MM.1S (cell line): Measurements from ENCODE around the gene LILRA6.
"Not testable (repeated sequence)": the region's sequence is repeated elsewhere in the genome, so short reads cannot be mapped to it uniquely, and the experiment has no call there.

Experiments
- DNase-seq: peaks from one replicate; pipeline ENCODE4 v3.0.0-alpha.2; 2015
- H2AFZ ChIP-seq: fragments of 300-600 bp; sonication (generic); 2 replicates; pipeline ENCODE4 v1.6.0; 2016; ENCODE audit warnings: antibody characterized with exemption, low read length
- H3F3A ChIP-seq: fragments of 300-600 bp; sonication (generic); 2 replicates; pipeline ENCODE4 v1.6.1; 2016; ENCODE audit warnings: mild to moderate bottlenecking, antibody characterized with exemption, low read length, moderate library complexity, mixed read lengths; ENCODE audit not compliant: insufficient read depth
- H3K27ac ChIP-seq: fragments of 300-600 bp; sonication (generic); 2 replicates; pipeline ENCODE4 v1.5.1; 2016; ENCODE audit warnings: mild to moderate bottlenecking, low read length
- H3K27me3 ChIP-seq: fragments of 300-600 bp; sonication (generic); replicated peaks from 2 replicates; pipeline ENCODE4 v1.6.0; 2016; ENCODE audit warnings: low read length; ENCODE audit not compliant: insufficient read depth
- H3K36me3 ChIP-seq: fragments of 300-600 bp; sonication (generic); replicated peaks from 2 replicates; pipeline ENCODE4 v1.6.1; 2016; ENCODE audit warnings: mild to moderate bottlenecking, low read length, mixed read lengths; ENCODE audit not compliant: insufficient read depth
- H3K4me1 ChIP-seq: fragments of 300-600 bp; sonication (generic); 2 replicates; pipeline ENCODE4 v1.6.1; 2016; ENCODE audit warnings: low read length, mixed read lengths
- H3K4me2 ChIP-seq: fragments of 300-600 bp; sonication (generic); 2 replicates; pipeline ENCODE4 v1.6.0; 2016; ENCODE audit warnings: low read depth, low read length
- H3K4me3 ChIP-seq: fragments of 300-600 bp; sonication (generic); 2 replicates; pipeline ENCODE4 v1.5.1; 2016; ENCODE audit warnings: low read length, mixed read lengths
- H3K79me2 ChIP-seq: fragments of 300-600 bp; sonication (generic); 2 replicates; pipeline ENCODE4 v1.6.1; 2016; ENCODE audit warnings: mixed run types, low read length, mixed read lengths
- H3K9ac ChIP-seq: fragments of 300-600 bp; sonication (generic); 2 replicates; pipeline ENCODE4 v1.6.1; 2016; ENCODE audit warnings: low read length, mixed read lengths
- H3K9me2 ChIP-seq: fragments of 300-600 bp; sonication (generic); replicated peaks from 2 replicates; pipeline ENCODE4 v1.6.1; 2016; ENCODE audit warnings: mild to moderate bottlenecking, low read length, mixed read lengths; ENCODE audit not compliant: insufficient read depth
- H3K9me3 ChIP-seq: fragments of 300-600 bp; sonication (generic); replicated peaks from 2 replicates; pipeline ENCODE4 v1.6.1; 2016; ENCODE audit warnings: mild to moderate bottlenecking, low read length, mixed read lengths; ENCODE audit not compliant: insufficient read depth
- H4K20me1 ChIP-seq: fragments of 300-600 bp; sonication (generic); 2 replicates; pipeline ENCODE4 v1.6.1; 2016; ENCODE audit warnings: mild to moderate bottlenecking, low read length, moderate library complexity, mixed read lengths; ENCODE audit not compliant: insufficient read depth
- EZH2 ChIP-seq: fragments of 300-600 bp; sonication (generic); optimal IDR thresholded peaks from 2 replicates; pipeline ENCODE3; 2017; ENCODE audit warnings: low read depth, mild to moderate bottlenecking, antibody characterized with exemption, low read length, mixed read lengths
- EZH2phosphoT487 ChIP-seq: fragments of 300-600 bp; sonication (generic); IDR thresholded peaks from 2 replicates; pipeline ENCODE4 v1.6.1; 2018; ENCODE audit warnings: antibody characterized with exemption, low read length
- TF ChIP-seq, protein P1 (sequence below): fragments of 300-600 bp; sonication (generic); IDR thresholded peaks from 2 replicates; pipeline ENCODE4 v1.5.1; 2016; ENCODE audit warnings: antibody characterized with exemption, low read length, mixed read lengths

Gene LILRA6

DNA sequence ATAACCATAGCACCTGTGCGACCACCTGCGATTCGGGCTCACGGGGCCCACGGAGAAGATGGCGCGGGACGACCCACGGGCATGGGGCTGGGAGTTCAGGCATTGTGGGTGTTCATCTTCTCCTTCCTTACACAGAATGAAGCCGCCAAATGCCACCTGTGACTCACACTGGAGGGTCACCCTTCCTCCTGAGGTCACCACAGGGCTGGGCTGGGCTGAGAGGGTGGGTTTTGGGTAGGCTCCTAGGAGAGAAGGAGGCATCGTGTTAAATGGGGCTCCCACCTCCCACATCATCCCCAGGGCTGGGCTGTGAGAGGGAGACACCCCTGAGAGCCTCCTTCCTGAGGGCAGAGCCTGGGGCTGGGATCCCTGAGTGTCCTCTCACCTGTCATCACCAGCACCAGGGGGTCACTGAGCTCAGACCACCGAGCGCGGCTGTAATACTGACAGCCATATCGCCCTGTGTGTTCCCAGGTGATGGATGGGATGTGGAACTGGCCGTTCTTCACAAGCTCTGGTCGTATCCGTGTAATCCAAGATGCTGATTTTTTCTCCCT is 36.9 kb upstream of the LILRA6 start:
- no peak overlapping the region for H3K4me3 ChIP-seq
- DNase-seq: no peak
- no peak overlapping the region for H3K9ac ChIP-seq
- no peak overlapping the region for H3K27ac ChIP-seq
- peaks cover 72% of the 10 kb centered on the region for H3K27me3 ChIP-seq
- H3K36me3 ChIP-seq: no peaks in the 10 kb centered on the region
- no peaks in the 10 kb centered on the region for H3K9me2 ChIP-seq
- H3K4me2 ChIP-seq: no peak overlapping the region
- H3K9me3 ChIP-seq: no peaks in the 10 kb centered on the region
- H4K20me1 ChIP-seq: no peaks in the 10 kb centered on the region
- no peaks in the 10 kb centered on the region for H3K79me2 ChIP-seq
- no peak for TF ChIP-seq EZH2phosphoT487
- TF ChIP-seq, protein P1, sequence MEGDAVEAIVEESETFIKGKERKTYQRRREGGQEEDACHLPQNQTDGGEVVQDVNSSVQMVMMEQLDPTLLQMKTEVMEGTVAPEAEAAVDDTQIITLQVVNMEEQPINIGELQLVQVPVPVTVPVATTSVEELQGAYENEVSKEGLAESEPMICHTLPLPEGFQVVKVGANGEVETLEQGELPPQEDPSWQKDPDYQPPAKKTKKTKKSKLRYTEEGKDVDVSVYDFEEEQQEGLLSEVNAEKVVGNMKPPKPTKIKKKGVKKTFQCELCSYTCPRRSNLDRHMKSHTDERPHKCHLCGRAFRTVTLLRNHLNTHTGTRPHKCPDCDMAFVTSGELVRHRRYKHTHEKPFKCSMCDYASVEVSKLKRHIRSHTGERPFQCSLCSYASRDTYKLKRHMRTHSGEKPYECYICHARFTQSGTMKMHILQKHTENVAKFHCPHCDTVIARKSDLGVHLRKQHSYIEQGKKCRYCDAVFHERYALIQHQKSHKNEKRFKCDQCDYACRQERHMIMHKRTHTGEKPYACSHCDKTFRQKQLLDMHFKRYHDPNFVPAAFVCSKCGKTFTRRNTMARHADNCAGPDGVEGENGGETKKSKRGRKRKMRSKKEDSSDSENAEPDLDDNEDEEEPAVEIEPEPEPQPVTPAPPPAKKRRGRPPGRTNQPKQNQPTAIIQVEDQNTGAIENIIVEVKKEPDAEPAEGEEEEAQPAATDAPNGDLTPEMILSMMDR: no peak
- TF ChIP-seq EZH2: no peak
- H2AFZ ChIP-seq: no peak overlapping the region
- H3K4me1 ChIP-seq: no peaks in the 10 kb centered on the region
- no peaks in the 10 kb centered on the region for H3F3A ChIP-seq

DNA sequence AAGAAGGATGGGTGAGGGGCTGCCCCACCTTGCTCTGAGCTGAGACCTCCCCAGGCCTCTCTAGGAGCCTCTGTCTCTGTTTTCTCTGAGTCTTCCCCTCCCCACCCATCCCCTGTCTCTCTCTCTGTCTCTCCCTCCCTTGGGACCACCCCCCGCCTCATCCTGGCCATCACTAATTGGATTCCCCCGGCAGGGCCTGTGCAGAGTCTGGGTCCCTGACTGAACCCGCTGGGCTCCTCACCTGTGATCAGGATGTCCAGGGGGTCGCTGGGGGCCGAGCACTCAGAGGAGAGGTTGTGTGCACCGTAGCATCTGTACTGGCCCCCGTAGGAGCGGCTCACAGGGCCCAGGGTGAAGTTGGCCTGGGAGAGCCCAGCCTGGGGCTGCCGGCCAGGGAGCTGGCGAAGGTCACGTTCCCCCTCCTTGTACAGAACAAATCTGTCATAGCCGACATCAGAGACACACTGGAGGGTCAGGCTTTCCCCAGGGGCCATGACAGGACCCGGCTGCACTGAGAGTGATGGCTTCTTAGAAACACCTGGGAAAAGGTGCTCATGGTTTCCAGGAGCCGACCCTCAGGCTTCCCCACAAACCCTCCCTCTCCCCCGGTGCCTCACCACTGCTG is 36.1 kb upstream of the LILRA6 start:
- H3K4me2 ChIP-seq, H2AFZ ChIP-seq, H3K9me2 ChIP-seq, H3K9me3 ChIP-seq, H3K79me2 ChIP-seq, H3K4me1 ChIP-seq, H3K4me3 ChIP-seq, H3F3A ChIP-seq, H3K9ac ChIP-seq, H4K20me1 ChIP-seq, H3K27ac ChIP-seq, H3K36me3 ChIP-seq, DNase-seq: not testable (repeated sequence)
- H3K27me3 ChIP-seq: peaks cover 72% of the 10 kb centered on the region

DNA sequence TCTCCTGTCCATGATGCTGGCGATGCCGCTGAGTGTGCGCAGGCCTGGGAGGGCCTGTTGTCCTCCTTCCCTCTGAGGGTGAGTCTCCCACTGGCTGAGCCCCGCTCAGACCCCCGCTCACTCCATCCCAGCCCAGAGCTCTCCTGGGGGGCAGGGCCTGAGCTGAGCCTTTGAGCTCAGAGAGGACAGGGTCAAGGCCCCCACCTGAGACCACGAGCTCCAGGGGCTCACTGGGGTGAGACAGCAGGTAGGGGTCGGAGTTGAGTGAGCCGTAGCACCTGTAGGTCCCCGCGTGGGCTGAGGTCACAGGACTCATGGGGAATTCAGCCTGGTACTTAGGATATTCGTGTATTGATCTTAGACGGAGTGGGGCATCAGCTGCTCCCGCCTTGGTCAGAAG is 35.5 kb upstream of the LILRA6 start:
- H3K9me3 ChIP-seq, H3K4me2 ChIP-seq, H4K20me1 ChIP-seq, H3K79me2 ChIP-seq, H3K27ac ChIP-seq, H3K9me2 ChIP-seq, H2AFZ ChIP-seq, H3K9ac ChIP-seq, H3K4me1 ChIP-seq, H3K4me3 ChIP-seq, H3K36me3 ChIP-seq, DNase-seq, H3F3A ChIP-seq: not testable (repeated sequence)
- H3K27me3 ChIP-seq: peaks cover 72% of the 10 kb centered on the region

DNA sequence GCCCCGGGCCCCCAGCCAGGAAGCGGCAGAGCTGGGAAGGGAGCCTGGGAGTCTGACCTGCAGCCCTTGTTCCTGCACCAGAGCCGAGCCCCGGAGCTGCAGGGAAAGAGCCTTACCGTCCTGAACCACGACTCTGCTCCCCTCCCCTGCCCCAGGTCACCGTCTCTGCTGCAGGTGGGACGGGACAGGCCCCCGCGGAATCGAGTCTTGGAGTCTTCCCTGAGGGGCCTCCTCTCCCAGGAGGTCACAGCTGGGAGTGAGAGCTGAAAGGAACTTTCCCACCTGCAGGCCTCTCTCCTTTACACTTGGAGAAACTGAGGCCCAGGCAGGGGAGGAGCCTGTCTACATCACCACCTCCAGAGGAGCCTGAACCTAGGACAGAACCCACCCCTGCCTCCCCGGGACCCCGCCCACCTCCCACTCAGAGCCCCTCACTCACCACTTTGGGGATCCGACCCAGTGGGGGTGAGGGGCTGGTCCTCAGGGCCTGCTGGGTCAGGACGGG is 34.6 kb upstream of the LILRA6 start:
- not testable (repeated sequence) for H3K4me3 ChIP-seq, H3K4me2 ChIP-seq, H3K36me3 ChIP-seq, H3F3A ChIP-seq, H3K9me2 ChIP-seq, H3K9ac ChIP-seq, H4K20me1 ChIP-seq, H3K79me2 ChIP-seq, H3K9me3 ChIP-seq, H2AFZ ChIP-seq, H3K4me1 ChIP-seq, DNase-seq, H3K27ac ChIP-seq
- peaks cover 67% of the 10 kb centered on the region for H3K27me3 ChIP-seq

DNA sequence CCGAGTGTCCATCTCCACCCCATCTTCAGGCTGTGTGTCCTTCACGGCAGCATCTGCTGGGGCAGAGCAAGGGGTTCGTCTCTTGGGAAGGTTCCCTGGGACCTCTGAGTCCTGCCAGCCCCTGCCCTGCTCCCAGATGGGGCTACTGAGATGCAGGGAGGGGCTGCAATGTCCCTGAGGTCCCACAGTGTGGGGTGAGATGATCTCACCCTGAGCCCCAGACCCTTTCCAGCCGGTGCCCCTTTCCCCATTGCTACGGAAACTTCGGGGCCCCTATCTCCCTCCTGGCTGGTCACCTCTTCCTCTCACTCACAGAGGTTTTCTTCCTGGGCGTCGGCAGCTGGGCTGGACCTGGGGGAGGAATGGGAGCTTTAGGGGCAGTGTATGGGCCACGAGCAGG is 33.4 kb upstream of the LILRA6 start:
- Histone ChIP-seq H3K9me2 (no peaks in the 10 kb centered on the region), H3K4me1 (no peaks in the 10 kb centered on the region), H3K4me3 (no peak overlapping the region), H4K20me1 (no peaks in the 10 kb centered on the region), H3F3A (no peaks in the 10 kb centered on the region), H3K27ac (no peak overlapping the region), H3K36me3 (no peaks in the 10 kb centered on the region), H2AFZ (no peak overlapping the region), H3K4me2 (no peak overlapping the region), H3K79me2 (no peaks in the 10 kb centered on the region), H3K27me3 (peaks cover 63% of the 10 kb centered on the region), H3K9ac (no peak overlapping the region), H3K9me3 (no peaks in the 10 kb centered on the region)
- DNase-seq: no peak
- TF ChIP-seq, protein P1: no peak
- no peak for TF ChIP-seq EZH2phosphoT487
- TF ChIP-seq EZH2: no peak

DNA sequence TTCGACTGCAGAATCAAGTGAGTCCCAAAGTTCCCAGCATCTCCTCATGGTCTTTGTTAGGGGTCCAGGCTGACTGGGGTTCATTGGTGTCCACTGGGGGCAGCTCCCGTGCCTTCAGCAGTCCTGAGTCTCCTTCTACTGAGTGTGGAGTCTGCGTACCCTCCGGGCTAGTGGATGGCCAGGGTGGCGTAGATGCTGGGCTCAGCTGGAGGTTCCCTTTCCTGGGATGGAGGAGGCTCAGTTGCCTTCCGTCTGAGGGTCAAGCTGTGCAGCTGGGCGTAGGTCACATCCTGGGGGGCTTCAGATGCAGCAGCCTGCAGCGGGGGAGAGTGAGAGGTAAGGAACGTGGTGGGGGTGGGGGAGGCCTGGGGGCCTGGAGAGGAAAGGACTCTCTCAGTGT is 31.9 kb upstream of the LILRA6 start:
- H2AFZ ChIP-seq, H3K9me2 ChIP-seq, DNase-seq, H3K4me2 ChIP-seq, H3K27ac ChIP-seq, H4K20me1 ChIP-seq, H3K9ac ChIP-seq, H3K79me2 ChIP-seq, H3K36me3 ChIP-seq, H3K4me1 ChIP-seq, H3K4me3 ChIP-seq, H3K9me3 ChIP-seq, H3F3A ChIP-seq: not testable (repeated sequence)
- peaks cover 71% of the 10 kb centered on the region for H3K27me3 ChIP-seq
